Stimulated activated naive CD8-positive, alpha-beta T cell treated with anti-CD3 and anti-CD28 coated beads, Interleukin-15, Interleukin-2, amounts not matched to agents 100 ng/mL and 50 ng/mL, for 24 hours (primary cell): Measurements from ENCODE around the gene C9.
"Not testable (repeated sequence)": the region's sequence is repeated elsewhere in the genome, so short reads cannot be mapped to it uniquely, and the experiment has no call there.

Source experiments
- H3K27ac Mint-ChIP-seq: one replicate; pipeline ENCODE4 v1.8.0; 2021; ENCODE audit warnings: mild to moderate bottlenecking, mixed read lengths
- H3K27me3 Mint-ChIP-seq: one replicate; pipeline ENCODE4 v1.8.0; 2021; ENCODE audit warnings: mixed read lengths
- H3K36me3 Mint-ChIP-seq: one replicate; pipeline ENCODE4 v1.8.0; 2021; ENCODE audit warnings: low read depth, mixed read lengths
- H3K4me1 Mint-ChIP-seq: one replicate; pipeline ENCODE4 v1.8.0; 2021; ENCODE audit warnings: low read depth, mixed read lengths
- H3K4me3 Mint-ChIP-seq: one replicate; pipeline ENCODE4 v1.8.0; 2021; ENCODE audit warnings: mild to moderate bottlenecking, mixed read lengths
- H3K9me3 Mint-ChIP-seq: one replicate; pipeline ENCODE4 v1.8.0; 2021; ENCODE audit warnings: mixed read lengths

Gene C9

DNA sequence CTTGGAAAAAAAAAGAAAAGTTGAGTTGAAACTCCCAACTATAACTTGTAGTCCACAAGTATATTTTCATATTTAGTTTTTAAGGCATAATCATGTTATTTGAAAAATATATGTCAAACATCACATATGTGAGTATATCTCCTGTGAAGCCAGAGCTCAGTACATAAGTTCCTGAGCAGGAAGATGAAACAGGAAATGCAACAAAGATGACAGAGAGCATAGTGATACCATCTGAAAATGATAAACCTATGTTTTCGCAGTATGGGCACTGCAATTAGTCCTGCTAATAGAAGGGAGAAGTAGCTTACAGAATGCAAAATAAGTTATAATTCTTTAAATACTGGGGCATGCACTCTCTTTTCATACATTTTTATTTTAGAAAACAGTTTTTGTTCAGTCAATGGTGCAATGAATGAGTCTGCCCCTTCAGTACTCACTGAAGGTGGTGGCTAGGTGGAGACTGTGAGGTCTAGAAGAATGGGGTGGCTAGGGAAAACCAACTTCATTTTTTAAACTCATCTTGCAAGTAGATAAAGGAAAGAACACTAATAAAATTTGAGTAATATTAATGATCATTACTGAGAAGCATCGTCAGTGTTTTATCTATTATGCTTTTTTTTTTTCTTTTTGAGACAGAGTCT, 90.9 kb downstream of the C9 start:
- no peaks in the 10 kb centered on the region for H3K9me3 Mint-ChIP-seq
- H3K27ac Mint-ChIP-seq = peak overlapping the region; percentile 98
- H3K27me3 Mint-ChIP-seq = no peaks in the 10 kb centered on the region
- H3K4me3 Mint-ChIP-seq = peak overlapping the region; percentile 49
- no peaks in the 10 kb centered on the region for H3K36me3 Mint-ChIP-seq
- peaks cover 46% of the 10 kb centered on the region for H3K4me1 Mint-ChIP-seq

DNA sequence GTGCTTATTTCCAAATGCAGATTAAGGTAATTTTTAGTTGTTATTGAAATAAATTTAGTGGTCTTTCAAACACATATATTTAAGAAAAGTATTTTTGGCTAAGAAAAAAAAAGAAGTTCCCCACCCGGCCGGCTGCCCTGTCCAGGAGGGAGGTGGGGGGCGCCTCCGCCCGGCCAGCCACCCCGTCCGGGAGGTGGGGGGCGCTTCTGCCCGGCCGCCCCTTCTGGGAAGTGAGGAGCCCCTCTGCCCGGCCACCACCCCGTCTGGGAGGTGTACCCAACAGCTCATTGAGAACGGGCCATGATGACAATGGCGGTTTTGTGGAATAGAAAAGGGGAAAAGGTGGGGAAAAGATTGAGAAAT, 91.4 kb downstream of the C9 start:
- not testable (repeated sequence) for H3K9me3 Mint-ChIP-seq, H3K36me3 Mint-ChIP-seq, H3K27me3 Mint-ChIP-seq, H3K4me3 Mint-ChIP-seq
- Mint-ChIP-seq H3K27ac (peak overlapping the region; percentile 98), H3K4me1 (peaks cover 44% of the 10 kb centered on the region)

GRCh38 chr5:39270225-39270848, 94.0 kb downstream of the C9 start:
- Mint-ChIP-seq H3K27ac (peak overlapping the region; percentile 51), H3K9me3 (no peaks in the 10 kb centered on the region), H3K4me1 (peaks cover 44% of the 10 kb centered on the region), H3K4me3 (peak overlapping the region; percentile 59), H3K27me3 (no peaks in the 10 kb centered on the region), H3K36me3 (no peaks in the 10 kb centered on the region)

GRCh38 chr5:39267186-39267585, 97.1 kb downstream of the C9 start:
- Mint-ChIP-seq H3K4me1 (peaks cover 22% of the 10 kb centered on the region), H3K27ac (no peak overlapping the region), H3K9me3 (peaks cover 3% of the 10 kb centered on the region), H3K27me3 (no peaks in the 10 kb centered on the region), H3K4me3 (no peak overlapping the region), H3K36me3 (no peaks in the 10 kb centered on the region)

DNA sequence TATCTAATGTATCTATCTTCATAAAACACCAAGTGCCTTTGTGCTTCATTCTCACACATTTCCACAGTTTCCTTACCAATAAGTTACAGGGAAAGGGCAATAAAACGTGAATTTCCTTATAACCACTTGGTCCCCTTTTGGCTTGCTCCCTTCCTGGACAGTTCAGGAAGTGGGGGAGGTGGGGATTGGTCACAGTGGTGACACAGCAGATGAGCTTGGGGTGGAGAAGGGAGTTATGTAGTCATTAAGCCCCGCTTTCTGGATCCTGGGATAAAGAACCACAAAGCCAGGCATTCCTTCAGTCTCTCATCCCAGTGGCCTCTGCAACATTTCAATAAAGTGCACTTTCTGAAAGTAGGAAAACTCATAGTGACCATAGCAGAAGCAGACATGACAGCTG, 97.9 kb downstream of the C9 start:
- Mint-ChIP-seq H3K4me1 (peaks cover 15% of the 10 kb centered on the region), H3K27ac (peak overlapping the region; percentile 33)

DNA sequence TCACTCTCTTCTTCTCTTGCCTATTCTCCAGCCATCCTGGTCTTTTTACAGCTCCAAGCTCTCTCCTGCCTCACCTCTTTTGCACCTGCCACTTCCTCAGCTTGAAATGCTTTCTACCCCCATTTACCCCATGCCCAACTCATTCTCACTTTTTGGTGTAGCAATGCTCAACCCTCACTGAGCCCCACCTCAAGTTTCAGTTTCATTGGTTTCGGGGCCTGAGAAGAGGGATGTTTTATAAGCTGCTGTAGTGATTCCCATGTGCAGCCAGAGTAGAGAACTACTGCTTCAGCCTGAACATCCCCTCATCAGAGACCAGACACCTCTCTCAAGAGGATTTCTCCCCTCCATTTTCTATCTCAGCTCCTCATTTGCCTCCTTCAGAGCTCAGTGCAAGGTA, 99.8 kb downstream of the C9 start:
- Mint-ChIP-seq H3K27me3 (no peaks in the 10 kb centered on the region), H3K4me3 (no peak overlapping the region), H3K4me1 (peaks cover 12% of the 10 kb centered on the region), H3K36me3 (no peaks in the 10 kb centered on the region), H3K27ac (no peak overlapping the region), H3K9me3 (peaks cover 3% of the 10 kb centered on the region)

More for the DNA sequence above, 97.9 kb downstream of the C9 start:
- no peaks in the 10 kb centered on the region for H3K36me3 Mint-ChIP-seq
- no peak overlapping the region for H3K4me3 Mint-ChIP-seq
- H3K9me3 Mint-ChIP-seq = peaks cover 3% of the 10 kb centered on the region
- no peaks in the 10 kb centered on the region for H3K27me3 Mint-ChIP-seq

GRCh38 chr5:39262981-39263380, 101.3 kb downstream of the C9 start:
- no peaks in the 10 kb centered on the region for H3K36me3 Mint-ChIP-seq
- H3K27ac Mint-ChIP-seq = no peak overlapping the region
- no peaks in the 10 kb centered on the region for H3K27me3 Mint-ChIP-seq
- peaks cover 3% of the 10 kb centered on the region for H3K9me3 Mint-ChIP-seq
- H3K4me3 Mint-ChIP-seq = no peak overlapping the region
- peaks cover 12% of the 10 kb centered on the region for H3K4me1 Mint-ChIP-seq

- Mint-ChIP-seq H3K9me3 (peaks cover 3% of the 10 kb centered on the region), H3K4me1 (peaks cover 27% of the 10 kb centered on the region), H3K27ac (peak overlapping the region; percentile 6), H3K36me3 (no peaks in the 10 kb centered on the region), H3K27me3 (no peaks in the 10 kb centered on the region), H3K4me3 (no peak overlapping the region)
These were observed 104.2 kb downstream of the C9 start for GRCh38 chr5:39260095-39260494.

DNA sequence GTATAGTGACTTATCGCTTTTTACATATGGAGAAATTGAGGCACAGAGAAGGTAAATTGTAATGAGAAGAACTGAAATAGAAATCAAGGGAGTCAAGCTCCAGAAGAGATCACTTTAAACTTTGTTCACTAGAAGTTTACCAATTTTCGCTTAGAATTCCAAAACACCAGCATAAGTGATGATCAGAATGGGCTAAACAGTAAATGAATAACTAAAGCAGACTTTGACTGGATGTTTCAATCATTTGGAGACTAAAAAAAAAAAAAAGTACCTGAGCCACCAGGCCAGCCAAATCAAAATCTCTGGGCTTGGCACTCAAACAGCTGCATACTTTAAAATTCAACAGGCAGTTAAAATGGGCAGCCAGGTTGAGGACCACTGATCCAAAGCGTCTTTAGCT, 106.7 kb downstream of the C9 start:
- no peak overlapping the region for H3K4me3 Mint-ChIP-seq
- H3K9me3 Mint-ChIP-seq = no peaks in the 10 kb centered on the region
- no peaks in the 10 kb centered on the region for H3K36me3 Mint-ChIP-seq
- no peaks in the 10 kb centered on the region for H3K27me3 Mint-ChIP-seq
- H3K4me1 Mint-ChIP-seq = peaks cover 20% of the 10 kb centered on the region
- no peak overlapping the region for H3K27ac Mint-ChIP-seq

DNA sequence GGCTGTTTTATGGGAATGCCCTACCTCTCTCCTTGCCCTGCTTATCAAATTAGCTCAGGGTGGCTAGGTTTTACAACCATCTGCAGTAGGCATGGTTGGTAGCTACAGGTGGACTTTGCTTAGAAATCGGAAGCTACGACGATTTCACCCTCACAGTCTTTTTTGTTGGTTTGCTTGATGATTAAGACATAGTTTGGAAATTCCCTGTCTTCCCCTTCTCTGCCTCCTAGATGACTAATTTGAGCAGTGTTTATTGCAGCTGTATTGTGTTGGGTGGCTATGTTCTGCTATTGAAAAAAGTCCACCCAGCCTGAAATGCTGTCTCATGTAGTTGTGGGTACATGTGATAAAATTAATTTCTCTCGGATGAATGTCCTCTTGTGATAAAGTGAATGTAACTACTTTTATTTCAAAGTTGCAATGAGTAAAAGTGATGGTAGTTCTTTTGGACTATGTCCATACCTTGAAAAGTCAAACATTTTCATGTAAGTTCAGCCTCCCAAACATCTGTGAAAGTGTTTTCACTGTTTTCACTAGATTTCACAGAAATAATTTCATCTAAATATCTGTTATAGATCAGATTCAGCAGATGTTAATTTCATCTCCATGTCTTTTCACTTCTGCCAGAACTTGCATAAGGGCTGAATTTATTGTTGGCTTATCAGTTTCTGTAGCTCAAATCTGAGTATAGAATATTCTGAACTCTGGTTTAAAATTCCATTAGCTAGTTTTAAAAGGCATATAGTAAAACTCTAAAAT, 107.6 kb downstream of the C9 start:
- H3K9me3 Mint-ChIP-seq = no peaks in the 10 kb centered on the region
- no peak overlapping the region for H3K27ac Mint-ChIP-seq
- H3K36me3 Mint-ChIP-seq = no peaks in the 10 kb centered on the region
- H3K4me1 Mint-ChIP-seq = peaks cover 20% of the 10 kb centered on the region
- H3K27me3 Mint-ChIP-seq = no peaks in the 10 kb centered on the region
- peak overlapping the region; percentile 28 for H3K4me3 Mint-ChIP-seq

- H3K27me3 Mint-ChIP-seq = no peaks in the 10 kb centered on the region
- H3K4me3 Mint-ChIP-seq = no peak overlapping the region
These were observed 108.9 kb downstream of the C9 start for GRCh38 chr5:39255406-39255805.

GRCh38 chr5:39254671-39255070, 109.6 kb downstream of the C9 start:
- no peaks in the 10 kb centered on the region for H3K27me3 Mint-ChIP-seq

More at GRCh38 chr5:39255406-39255805, 108.9 kb downstream of the C9 start:
- H3K9me3 Mint-ChIP-seq = peaks cover under 1% of the 10 kb centered on the region
- H3K4me1 Mint-ChIP-seq = peaks cover 20% of the 10 kb centered on the region
- no peak overlapping the region for H3K27ac Mint-ChIP-seq
- peaks cover 2% of the 10 kb centered on the region for H3K36me3 Mint-ChIP-seq

DNA sequence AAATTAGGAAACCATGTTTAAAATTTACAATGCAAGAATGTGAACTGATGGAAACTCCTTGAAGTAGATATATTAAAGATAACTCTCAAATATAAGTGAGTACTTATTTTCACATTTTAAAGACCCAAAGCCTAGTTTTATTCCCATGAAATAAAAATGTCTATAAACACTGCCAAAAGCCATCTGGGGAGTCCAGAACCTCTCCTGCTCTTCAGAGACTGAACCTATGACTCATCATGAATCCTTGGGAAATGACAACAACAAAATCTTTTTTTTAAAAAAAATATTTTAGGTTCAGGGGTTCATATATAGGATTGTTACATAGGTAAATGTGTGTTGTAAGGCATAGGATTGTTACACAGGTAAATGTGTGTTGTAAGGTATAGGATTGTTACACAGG, 111.1 kb downstream of the C9 start:
- Mint-ChIP-seq H3K4me1 (peaks cover 20% of the 10 kb centered on the region), H3K27me3 (no peaks in the 10 kb centered on the region), H3K4me3 (no peak overlapping the region), H3K27ac (no peak overlapping the region), H3K36me3 (peaks cover 12% of the 10 kb centered on the region), H3K9me3 (peaks cover 11% of the 10 kb centered on the region)

More at GRCh38 chr5:39254671-39255070, 109.6 kb downstream of the C9 start:
- H3K36me3 Mint-ChIP-seq = peaks cover 7% of the 10 kb centered on the region
- H3K9me3 Mint-ChIP-seq = peaks cover 6% of the 10 kb centered on the region
- H3K4me3 Mint-ChIP-seq = no peak overlapping the region
- no peak overlapping the region for H3K27ac Mint-ChIP-seq
- peaks cover 20% of the 10 kb centered on the region for H3K4me1 Mint-ChIP-seq

DNA sequence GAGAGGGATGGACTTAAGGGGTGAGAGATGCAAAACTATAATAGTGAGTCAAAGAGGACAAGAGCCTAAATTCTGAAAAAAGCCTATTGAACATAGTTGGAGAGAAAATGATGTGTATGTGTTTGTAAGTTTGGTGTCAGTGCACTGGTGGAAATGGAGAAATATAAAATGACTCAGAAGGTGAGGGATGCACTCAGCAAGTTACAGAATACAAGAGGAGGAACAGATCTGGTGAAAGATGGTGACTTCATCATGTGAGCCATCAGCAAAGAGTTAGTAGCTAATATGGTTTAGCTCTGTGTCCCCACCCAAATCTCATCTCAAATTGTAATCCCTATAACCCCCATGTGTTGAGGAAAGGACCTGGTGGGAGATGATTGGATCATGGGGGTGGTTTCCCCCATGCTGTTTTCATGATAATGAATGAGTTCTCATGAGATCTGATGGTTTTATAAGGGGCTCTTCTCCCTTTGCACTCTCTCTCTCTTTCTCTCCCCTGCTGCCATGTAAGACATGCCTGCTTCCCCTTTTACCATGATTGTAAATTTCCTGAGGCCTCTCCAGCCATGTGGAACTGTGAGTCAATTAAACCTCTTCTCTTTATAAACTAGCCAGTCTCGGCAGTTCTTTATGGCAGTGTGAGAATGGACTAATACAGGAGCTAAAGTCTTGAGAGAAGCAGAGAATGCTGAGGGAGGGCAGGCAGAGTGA, 114.6 kb downstream of the C9 start:
- Mint-ChIP-seq H3K9me3 (peaks cover 11% of the 10 kb centered on the region), H3K27ac (no peak overlapping the region), H3K27me3 (no peaks in the 10 kb centered on the region), H3K4me1 (no peaks in the 10 kb centered on the region), H3K4me3 (no peak overlapping the region), H3K36me3 (peaks cover 12% of the 10 kb centered on the region)

DNA sequence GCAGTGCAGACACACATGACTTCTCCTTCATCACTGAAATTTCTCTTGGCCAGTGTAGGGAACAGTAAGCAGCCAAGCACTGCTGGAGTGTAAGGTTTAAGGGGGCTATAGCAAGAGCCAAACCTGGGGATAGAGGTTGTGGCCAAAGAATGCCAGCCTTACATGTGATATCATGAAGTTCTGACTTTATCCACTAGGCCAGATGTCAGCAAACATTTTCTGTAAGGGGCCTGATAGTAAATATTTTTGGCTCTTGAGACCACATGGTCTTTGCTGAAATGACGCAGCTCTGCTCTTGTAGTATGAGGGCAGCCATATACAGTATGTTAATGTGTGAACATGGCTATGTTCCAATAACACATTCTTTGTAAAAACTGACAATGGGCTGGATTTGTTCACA, 115.2 kb downstream of the C9 start:
- Mint-ChIP-seq H3K4me1 (no peaks in the 10 kb centered on the region), H3K4me3 (no peak overlapping the region), H3K27me3 (no peaks in the 10 kb centered on the region)

More for the DNA sequence above, 115.2 kb downstream of the C9 start:
- H3K36me3 Mint-ChIP-seq = peaks cover 12% of the 10 kb centered on the region
- H3K27ac Mint-ChIP-seq = no peak overlapping the region
- H3K9me3 Mint-ChIP-seq = peaks cover 11% of the 10 kb centered on the region
